Transverse colon (tissue), 4 donors: ENCODE results near the gene RERE. TPM values are rescaled to one million over a fixed set of nuclear protein-coding genes. Genes with fewer than 3 reads are reported as not detected.

Experiments used
- DNase-seq: peaks from one replicate; pipeline ENCODE4 v3.0.0-alpha.2; 2019
- H3K27ac ChIP-seq, 4 donors: fragments of 200-600 bp; sonication (generic); 2 replicates each; pipeline ENCODE4 v1.5.1; 2016 to 2018; ENCODE audit warnings: inconsistent platforms in 4 of 4
- H3K27me3 ChIP-seq: fragments of 200-600 bp; sonication (generic); 2 replicates; pipeline ENCODE4 v1.5.1; 2017; ENCODE audit warnings: inconsistent platforms
- H3K36me3 ChIP-seq, 4 donors: fragments of 200-600 bp; sonication (generic); 2 replicates each; pipeline ENCODE4 v1.5.1; 2017 to 2019; ENCODE audit warnings: inconsistent platforms in 4 of 4
- H3K4me1 ChIP-seq, 4 donors: fragments of 200-600 bp; sonication (generic); 2 replicates each; pipeline ENCODE4 v1.5.1; 2017 to 2020; ENCODE audit warnings: inconsistent platforms in 4 of 4
- H3K4me3 ChIP-seq, 4 donors: fragments of 200-600 bp; sonication (generic); 1 replicate in 1 of 4; 2 replicates in 3 of 4; pipeline versions ENCODE4 v1.5.1 to v1.6.1; 2017 to 2019; ENCODE audit warnings: inconsistent platforms in 4 of 4
- H3K9me3 ChIP-seq, 2 donors: fragments of 200-600 bp; sonication (generic); 2 replicates each; pipeline ENCODE4 v1.5.1; 2017 to 2019; ENCODE audit warnings: inconsistent platforms in 2 of 2
- CTCF ChIP-seq, 5 experiments: fragments of 200-600 bp in 3 of 5; fragments of 450-650 bp in 2 of 5; sonication (generic) in 3 of 5; IDR thresholded peaks; 1 replicate in 2 of 5; 2 replicates in 3 of 5; pipeline ENCODE4 v1.5.1; 2016 to 2017; ENCODE audit warnings: antibody characterized with exemption in 5 of 5, inconsistent platforms in 3 of 5, mild to moderate bottlenecking in 2 of 5, moderate library complexity in 1 of 5
- EP300 ChIP-seq: sonication (generic); formaldehyde crosslinking; IDR thresholded peaks from one replicate; pipeline ENCODE4 v1.6.1; 2017; ENCODE audit warnings: antibody characterized with exemption, low read depth
- POLR2A ChIP-seq: fragments of 450-650 bp; IDR thresholded peaks from one replicate; pipeline ENCODE4 v1.6.1; 2016; ENCODE audit warnings: antibody characterized with exemption, mild to moderate bottlenecking, moderate library complexity
- POLR2AphosphoS5 ChIP-seq, 3 donors: sonication (generic); formaldehyde crosslinking; IDR thresholded peaks; one replicate each; pipeline ENCODE4 v1.6.1; 2016; ENCODE audit warnings: antibody characterized with exemption in 3 of 3
- WGBS, 2 donors: methylation state at CpG; one replicate each; pipeline ENCODE4 v1.1.5; 2018; ENCODE audit warnings: low coverage in 1 of 2; 5-methylcytosine and 5-hydroxymethylcytosine counted together
- in situ Hi-C, 4 donors: fragments of 200-750 bp; cut with MboI; loops; one replicate each; pipeline versions ENCODE4 v1.15.0 to v1.15.1; 2017; ENCODE audit warnings: low sequenced_read_pairs in 3 of 4, low pct_ligation_motif_present in 1 of 4, low pct_unique_long_range_greater_than_20kb in 1 of 4
- intact Hi-C: fragments of 100-400 bp; cut with DNase I; formaldehyde crosslinking; loops from one replicate; pipeline ENCODE4 v1.15.1; 2023; ENCODE audit warnings: low total_unique reads
- total RNA-seq, 4 donors: library from RNA; depleted of rRNA; stranded (reverse); fragments of >200 nt; gene quantifications; one replicate each; pipeline ENCODE4 v1.1.0, GENCODE V29; 2016

The RERE gene
- total RNA-seq, 4 donors from 2014 or later = 80.3 to 657 (median 105) TPM

- in situ Hi-C loops (loop anchor here (5.0 to 25.0 kb wide), 7 partner anchors 93 to 286 kb away; no protein-coding TSS in a partner anchor), intact Hi-C loops (loop anchor here (10.0 kb wide), 1 partner anchor 106 kb away; no protein-coding TSS in a partner anchor)
- TF ChIP-seq EP300 = no peak
- TF ChIP-seq CTCF (IDR thresholded peaks at IDR 0.05) = no peak
- TF ChIP-seq POLR2A = no peak
- no peak for TF ChIP-seq POLR2AphosphoS5 (IDR thresholded peaks at IDR 0.05)
- Histone ChIP-seq H3K4me3 (no peak overlapping the region), H3K27me3 (no peaks in the 10 kb centered on the region), H3K36me3 (no peaks in the 10 kb centered on the region), H3K27ac (no peak overlapping the region), H3K9me3 (no peaks in the 10 kb centered on the region), H3K4me1 (peaks cover 0 to 16% (median 0%) of the 10 kb centered on the region in 4 donors)
- WGBS, 2 donors = 73 to 91% methylated on average over 3 of the region's 3 CpGs
- no peak for DNase-seq
Measured at GRCh38 chr1:8568837-8569236, 248.6 kb downstream of the RERE start.

GRCh38 chr1:8567146-8567545 is 250.3 kb downstream of the RERE start:
- Histone ChIP-seq H3K36me3 (no peaks in the 10 kb centered on the region), H3K4me3 (no peak overlapping the region), H3K4me1 (peaks cover 0 to 25% (median 1%) of the 10 kb centered on the region in 4 donors), H3K9me3 (no peaks in the 10 kb centered on the region), H3K27me3 (no peaks in the 10 kb centered on the region), H3K27ac (no peak overlapping the region)
- no peak for DNase-seq
- intact Hi-C loops = loop anchor here (1.0 to 10.0 kb wide), 2 partner anchors 26 to 108 kb away; no protein-coding TSS in a partner anchor
- TF ChIP-seq POLR2AphosphoS5 (IDR thresholded peaks at IDR 0.05) (no peak), EP300 (no peak), CTCF (IDR thresholded peaks at IDR 0.05) (no peak), POLR2A (no peak)
- in situ Hi-C loops = loop anchor here (5.0 to 25.0 kb wide), 7 partner anchors 95 to 288 kb away; no protein-coding TSS in a partner anchor
- WGBS, 2 donors = 80 to 90% methylated on average over 1 of the region's 1 CpG

GRCh38 chr1:8565802-8566201 is 251.6 kb downstream of the RERE start:
- Histone ChIP-seq H3K4me1 (peaks cover 0 to 18% (median 3%) of the 10 kb centered on the region in 4 donors), H3K36me3 (no peaks in the 10 kb centered on the region), H3K27ac (no peak overlapping the region), H3K27me3 (no peaks in the 10 kb centered on the region), H3K4me3 (no peak overlapping the region), H3K9me3 (no peaks in the 10 kb centered on the region)
- in situ Hi-C loops (loop anchor here (5.0 to 25.0 kb wide), 7 partner anchors 96 to 289 kb away; no protein-coding TSS in a partner anchor), intact Hi-C loops (loop anchor here (10.0 kb wide), 1 partner anchor 109 kb away; no protein-coding TSS in a partner anchor)
- no peak for DNase-seq
- WGBS, 2 donors = 78 to 82% methylated on average over 3 of the region's 3 CpGs
- TF ChIP-seq CTCF (IDR thresholded peaks at IDR 0.05) (no peak), EP300 (no peak), POLR2A (no peak), POLR2AphosphoS5 (IDR thresholded peaks at IDR 0.05) (no peak)

DNA sequence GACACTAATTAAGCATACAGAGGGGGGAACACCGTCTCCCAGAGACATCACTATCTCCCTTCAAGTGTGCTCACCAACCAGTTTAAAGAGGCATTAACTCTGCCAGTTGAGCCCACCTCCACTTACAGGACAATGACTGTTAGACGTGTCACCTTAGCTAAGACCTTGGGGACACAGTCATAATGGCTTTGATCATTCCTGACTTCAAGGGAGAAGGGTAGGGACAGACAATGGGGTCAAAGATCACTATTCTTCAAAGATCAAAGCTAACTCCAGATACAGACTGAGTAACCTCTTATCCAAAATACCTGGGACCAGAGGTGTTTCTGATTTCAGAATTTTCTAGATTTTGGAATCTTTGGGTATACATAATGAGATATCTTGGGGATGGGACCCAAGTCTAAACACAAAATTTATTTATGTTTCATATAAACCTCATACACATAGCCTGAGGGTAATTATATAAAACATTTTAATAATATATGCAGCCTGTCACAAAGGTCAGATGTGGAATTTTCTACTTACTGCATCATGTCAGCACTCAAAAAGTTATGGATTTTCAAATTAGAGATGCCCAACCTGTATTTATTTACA is 253.4 kb downstream of the RERE start:
- WGBS, 2 donors = 61 to 86% methylated on average over 1 to 2 of the region's 2 CpGs
- Histone ChIP-seq H3K27me3 (no peaks in the 10 kb centered on the region), H3K4me3 (no peak overlapping the region), H3K4me1 (peaks cover 0 to 15% (median 3%) of the 10 kb centered on the region in 4 donors), H3K9me3 (no peaks in the 10 kb centered on the region), H3K36me3 (no peaks in the 10 kb centered on the region), H3K27ac (no peak overlapping the region)
- no peak for TF ChIP-seq POLR2A
- no peak for TF ChIP-seq CTCF (IDR thresholded peaks at IDR 0.05)
- no peak for TF ChIP-seq EP300
- TF ChIP-seq POLR2AphosphoS5 (IDR thresholded peaks at IDR 0.05) = no peak
- intact Hi-C loops = loop anchor here (10.0 kb wide), 1 partner anchor 111 kb away; no protein-coding TSS in a partner anchor
- DNase-seq = no peak
- in situ Hi-C loops = loop anchor here (5.0 to 25.0 kb wide), 6 partner anchors 98 to 291 kb away; no protein-coding TSS in a partner anchor
